AG08395 (cell line): ENCODE data around the gene MB.
"Not testable (repeated sequence)": the region's sequence is repeated elsewhere in the genome, so short reads cannot be mapped to it uniquely, and the experiment has no call there.

Source experiments
- DNase-seq: peaks from one replicate; pipeline ENCODE4 v3.0.0; 2012; ENCODE audit warnings: mixed read lengths, low spot score

MB gene

GRCh38 chr22:35617137-35617755, at the start of gene MB:
TSS of gene MB (minus strand) at chr22:35617329. CDS start at chr22:35617257, 72 bp downstream.
- DNase-seq: no peak

- not testable (repeated sequence) for DNase-seq
Observed at GRCh38 chr22:35666699-35667098, 49.6 kb upstream of the MB start.

- DNase-seq: no peak
Observed at GRCh38 chr22:35664955-35665587, 47.9 kb upstream of the MB start.

GRCh38 chr22:35663371-35663770, 46.2 kb upstream of the MB start:
- no peak for DNase-seq

- no peak for DNase-seq
Observed at GRCh38 chr22:35662914-35663313, 45.8 kb upstream of the MB start.

GRCh38 chr22:35661464-35661863, 44.3 kb upstream of the MB start:
- DNase-seq: no peak

- DNase-seq: no peak
Observed at GRCh38 chr22:35660291-35661127, 43.4 kb upstream of the MB start.

- no peak for DNase-seq
Observed at GRCh38 chr22:35657571-35658312, 40.6 kb upstream of the MB start.

GRCh38 chr22:35656284-35656752, 39.2 kb upstream of the MB start:
- DNase-seq: no peak

GRCh38 chr22:35653824-35654223, 36.7 kb upstream of the MB start:
- no peak for DNase-seq

- DNase-seq: no peak
Observed at GRCh38 chr22:35651085-35651484, 34.0 kb upstream of the MB start.

- no peak for DNase-seq
Observed at GRCh38 chr22:35649636-35650250, 32.6 kb upstream of the MB start.

GRCh38 chr22:35649026-35649553, 32.0 kb upstream of the MB start:
- no peak for DNase-seq

GRCh38 chr22:35648066-35649025, 31.2 kb upstream of the MB start, which contains the start of gene APOL6:
TSS of gene APOL6 (plus strand) at chr22:35648446. CDS start at chr22:35656426, 7,980 bp downstream.
- peak; percentile 67 for DNase-seq

- DNase-seq: no peak
Observed at GRCh38 chr22:35645646-35646045, 28.5 kb upstream of the MB start.

- DNase-seq: no peak
Observed at GRCh38 chr22:35643991-35644390, 26.9 kb upstream of the MB start.

GRCh38 chr22:35642305-35642741, 25.2 kb upstream of the MB start:
- peak; percentile 59 for DNase-seq

- no peak for DNase-seq
Observed at GRCh38 chr22:35641494-35642120, 24.5 kb upstream of the MB start.

GRCh38 chr22:35638410-35638809, 21.3 kb upstream of the MB start:
- DNase-seq: peak; percentile 95

- peak; percentile 31 for DNase-seq
Observed at GRCh38 chr22:35638001-35638400, 20.9 kb upstream of the MB start.
